Parathyroid adenoma (tissue), 2 donors: Measurements from ENCODE around the gene TMEM196.

ENCODE experiments used
- H2AFZ ChIP-seq: fragments of 300-600 bp; sonication (generic); one replicate; pipeline ENCODE4 v1.7.0; 2017; ENCODE audit warnings: antibody characterized with exemption, mild to moderate bottlenecking
- H3K27ac ChIP-seq: fragments of 300-600 bp; sonication (generic); one replicate; pipeline ENCODE4 v1.7.0; 2017
- H3K27me3 ChIP-seq: fragments of 300-600 bp; sonication (generic); one replicate; pipeline ENCODE4 v1.7.0; 2017; ENCODE audit warnings: low read length; ENCODE audit not compliant: control insufficient read depth, insufficient read depth
- H3K36me3 ChIP-seq: fragments of 300-600 bp; sonication (generic); one replicate; pipeline ENCODE4 v1.7.0; 2017; ENCODE audit warnings: low read length; ENCODE audit not compliant: control insufficient read depth, insufficient read depth
- H3K4me1 ChIP-seq: fragments of 300-600 bp; sonication (generic); one replicate; pipeline ENCODE4 v1.7.0; 2017; ENCODE audit warnings: control low read depth
- H3K4me2 ChIP-seq: fragments of 300-600 bp; sonication (generic); one replicate; pipeline ENCODE4 v1.7.0; 2017; ENCODE audit warnings: low read length
- H3K4me3 ChIP-seq: fragments of 300-600 bp; sonication (generic); one replicate; pipeline ENCODE4 v1.7.0; 2017; ENCODE audit warnings: low read depth, low read length
- H3K79me2 ChIP-seq: fragments of 300-600 bp; sonication (generic); one replicate; pipeline ENCODE4 v1.7.0; 2017; ENCODE audit warnings: control low read depth
- H3K9ac ChIP-seq: fragments of 300-600 bp; sonication (generic); one replicate; pipeline ENCODE4 v1.7.0; 2017; ENCODE audit warnings: mild to moderate bottlenecking
- H3K9me3 ChIP-seq: fragments of 300-600 bp; sonication (generic); one replicate; pipeline ENCODE4 v1.7.0; 2017; ENCODE audit warnings: low read length; ENCODE audit not compliant: control insufficient read depth
- TF ChIP-seq, protein P1 (sequence below): fragments of 300-600 bp; sonication (generic); IDR thresholded peaks from one replicate; pipeline ENCODE4 v1.7.0; 2017; ENCODE audit warnings: antibody characterized with exemption, mild to moderate bottlenecking
- donor health status: primary hyperparathyroidism.

The TMEM196 gene

GRCh38 chr7:19772306-19772705 lies 1.1 kb downstream of the TMEM196 start:
- no peak overlapping the region for H3K27ac ChIP-seq
- no peak overlapping the region for H3K4me2 ChIP-seq
- peak overlapping the region; percentile 61 for H2AFZ ChIP-seq
- H3K27me3 ChIP-seq, result no peaks in the 10 kb centered on the region
- no peaks in the 10 kb centered on the region for H3K36me3 ChIP-seq
- H3K9ac ChIP-seq, result no peak overlapping the region
- TF ChIP-seq, protein P1, sequence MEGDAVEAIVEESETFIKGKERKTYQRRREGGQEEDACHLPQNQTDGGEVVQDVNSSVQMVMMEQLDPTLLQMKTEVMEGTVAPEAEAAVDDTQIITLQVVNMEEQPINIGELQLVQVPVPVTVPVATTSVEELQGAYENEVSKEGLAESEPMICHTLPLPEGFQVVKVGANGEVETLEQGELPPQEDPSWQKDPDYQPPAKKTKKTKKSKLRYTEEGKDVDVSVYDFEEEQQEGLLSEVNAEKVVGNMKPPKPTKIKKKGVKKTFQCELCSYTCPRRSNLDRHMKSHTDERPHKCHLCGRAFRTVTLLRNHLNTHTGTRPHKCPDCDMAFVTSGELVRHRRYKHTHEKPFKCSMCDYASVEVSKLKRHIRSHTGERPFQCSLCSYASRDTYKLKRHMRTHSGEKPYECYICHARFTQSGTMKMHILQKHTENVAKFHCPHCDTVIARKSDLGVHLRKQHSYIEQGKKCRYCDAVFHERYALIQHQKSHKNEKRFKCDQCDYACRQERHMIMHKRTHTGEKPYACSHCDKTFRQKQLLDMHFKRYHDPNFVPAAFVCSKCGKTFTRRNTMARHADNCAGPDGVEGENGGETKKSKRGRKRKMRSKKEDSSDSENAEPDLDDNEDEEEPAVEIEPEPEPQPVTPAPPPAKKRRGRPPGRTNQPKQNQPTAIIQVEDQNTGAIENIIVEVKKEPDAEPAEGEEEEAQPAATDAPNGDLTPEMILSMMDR, result no peak
- H3K79me2 ChIP-seq, result no peaks in the 10 kb centered on the region
- H3K4me3 ChIP-seq, result peak overlapping the region; percentile 19
- no peaks in the 10 kb centered on the region for H3K9me3 ChIP-seq
- H3K4me1 ChIP-seq, result no peaks in the 10 kb centered on the region

DNA sequence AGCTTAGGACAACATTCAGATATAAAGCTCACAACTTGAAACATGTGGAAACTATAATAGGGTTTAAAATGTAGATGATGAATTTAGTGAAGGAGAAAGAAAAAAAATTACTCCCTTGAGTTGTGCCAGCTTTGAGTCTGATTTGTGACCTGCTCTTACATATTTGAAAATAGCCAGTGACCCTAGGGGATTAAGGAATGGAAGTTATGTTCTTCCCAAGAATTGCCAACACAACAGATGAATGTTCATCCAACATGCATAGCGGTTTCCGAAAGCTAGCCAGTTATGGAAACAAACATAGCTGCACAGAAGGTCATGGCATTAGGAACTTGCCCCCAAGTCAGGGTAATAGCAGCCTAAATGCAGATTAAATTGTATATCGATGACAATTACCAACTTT lies 10.8 kb downstream of the TMEM196 start:
- no peak overlapping the region for H3K4me3 ChIP-seq
- no peaks in the 10 kb centered on the region for H3K79me2 ChIP-seq
- no peaks in the 10 kb centered on the region for H3K9me3 ChIP-seq
- H3K9ac ChIP-seq, result no peak overlapping the region
- no peak overlapping the region for H3K27ac ChIP-seq
- no peak overlapping the region for H2AFZ ChIP-seq
- no peak overlapping the region for H3K4me2 ChIP-seq
- TF ChIP-seq, protein P1, result no peak
- no peaks in the 10 kb centered on the region for H3K27me3 ChIP-seq
- no peaks in the 10 kb centered on the region for H3K4me1 ChIP-seq
- no peaks in the 10 kb centered on the region for H3K36me3 ChIP-seq

DNA sequence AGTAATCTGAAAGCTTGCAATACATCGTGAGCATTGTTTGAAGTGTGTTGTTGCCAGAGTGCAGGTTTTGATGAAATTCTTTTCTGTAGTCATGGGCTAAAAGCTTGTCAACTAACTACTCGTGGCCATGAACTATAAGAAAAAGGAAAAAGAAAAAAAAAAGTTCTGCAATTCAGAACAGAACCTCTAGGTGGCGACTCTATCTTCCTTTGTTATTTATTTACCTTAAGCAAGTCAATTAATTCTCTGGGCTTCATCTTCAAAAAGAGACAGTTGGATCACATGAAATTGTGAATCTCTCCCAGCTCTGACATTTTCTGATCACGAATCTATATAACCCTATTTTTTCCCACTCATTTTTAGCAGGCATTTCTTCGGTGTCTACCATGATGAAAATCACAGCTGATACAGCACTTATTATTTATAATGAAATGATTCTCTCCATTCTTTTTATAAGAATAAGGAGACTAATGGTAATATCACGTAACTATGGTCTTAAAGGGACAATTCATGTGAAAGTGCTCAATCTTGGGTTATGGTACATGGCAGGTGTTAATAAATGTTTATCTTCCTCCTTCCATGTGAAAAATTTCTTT lies 18.8 kb downstream of the TMEM196 start:
- Histone ChIP-seq H3K79me2 (no peaks in the 10 kb centered on the region), H2AFZ (no peak overlapping the region), H3K4me1 (no peaks in the 10 kb centered on the region), H3K27me3 (no peaks in the 10 kb centered on the region), H3K4me2 (no peak overlapping the region), H3K36me3 (no peaks in the 10 kb centered on the region), H3K9me3 (no peaks in the 10 kb centered on the region), H3K27ac (no peak overlapping the region), H3K9ac (no peak overlapping the region), H3K4me3 (no peak overlapping the region)
- TF ChIP-seq, protein P1, result peak; percentile 35

DNA sequence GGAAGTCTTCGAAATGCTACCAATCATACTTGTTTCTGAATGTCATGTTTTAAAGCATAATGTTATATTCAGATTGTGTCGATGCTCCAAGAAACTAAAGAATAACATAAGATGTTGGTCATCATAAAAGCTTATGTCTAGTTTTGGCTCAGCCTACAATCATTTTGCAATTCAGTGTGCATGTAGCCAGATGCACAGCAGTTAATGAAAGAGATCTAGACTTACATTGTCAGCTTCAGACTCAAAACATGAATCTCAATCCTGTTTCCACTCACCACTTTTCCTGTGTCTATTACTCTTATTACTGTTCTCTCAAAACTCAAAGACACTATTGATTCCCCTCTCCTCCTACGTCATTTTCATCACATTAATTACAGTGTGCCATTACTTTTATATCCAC lies 21.4 kb downstream of the TMEM196 start:
- TF ChIP-seq, protein P1, result no peak
- Histone ChIP-seq H3K9ac (no peak overlapping the region), H3K4me2 (no peak overlapping the region), H2AFZ (no peak overlapping the region), H3K9me3 (no peaks in the 10 kb centered on the region), H3K27ac (no peak overlapping the region), H3K4me3 (no peak overlapping the region), H3K36me3 (no peaks in the 10 kb centered on the region), H3K79me2 (no peaks in the 10 kb centered on the region), H3K27me3 (no peaks in the 10 kb centered on the region), H3K4me1 (no peaks in the 10 kb centered on the region)

GRCh38 chr7:19749658-19750057 lies 23.8 kb downstream of the TMEM196 start:
- no peak overlapping the region for H3K4me3 ChIP-seq
- H3K4me2 ChIP-seq, result no peak overlapping the region
- no peak overlapping the region for H3K9ac ChIP-seq
- H3K27ac ChIP-seq, result no peak overlapping the region
- H3K79me2 ChIP-seq, result no peaks in the 10 kb centered on the region
- H3K27me3 ChIP-seq, result no peaks in the 10 kb centered on the region
- H2AFZ ChIP-seq, result no peak overlapping the region
- no peaks in the 10 kb centered on the region for H3K9me3 ChIP-seq
- H3K4me1 ChIP-seq, result no peaks in the 10 kb centered on the region
- TF ChIP-seq, protein P1, result no peak
- H3K36me3 ChIP-seq, result no peaks in the 10 kb centered on the region
